HG02571 (cell line): ENCODE results near the gene CCDC90B.
"Not testable (repeated sequence)": the region's sequence is repeated elsewhere in the genome, so short reads cannot be mapped to it uniquely, and the experiment has no call there.

Experiments
- ATAC-seq: cut with Tn5 transposase; IDR thresholded peaks from one replicate; pipeline ENCODE4 v1.9.1; 2021; ENCODE audit warnings: mild to moderate bottlenecking, moderate library complexity; ENCODE audit not compliant: unreplicated experiment

Gene CCDC90B

DNA sequence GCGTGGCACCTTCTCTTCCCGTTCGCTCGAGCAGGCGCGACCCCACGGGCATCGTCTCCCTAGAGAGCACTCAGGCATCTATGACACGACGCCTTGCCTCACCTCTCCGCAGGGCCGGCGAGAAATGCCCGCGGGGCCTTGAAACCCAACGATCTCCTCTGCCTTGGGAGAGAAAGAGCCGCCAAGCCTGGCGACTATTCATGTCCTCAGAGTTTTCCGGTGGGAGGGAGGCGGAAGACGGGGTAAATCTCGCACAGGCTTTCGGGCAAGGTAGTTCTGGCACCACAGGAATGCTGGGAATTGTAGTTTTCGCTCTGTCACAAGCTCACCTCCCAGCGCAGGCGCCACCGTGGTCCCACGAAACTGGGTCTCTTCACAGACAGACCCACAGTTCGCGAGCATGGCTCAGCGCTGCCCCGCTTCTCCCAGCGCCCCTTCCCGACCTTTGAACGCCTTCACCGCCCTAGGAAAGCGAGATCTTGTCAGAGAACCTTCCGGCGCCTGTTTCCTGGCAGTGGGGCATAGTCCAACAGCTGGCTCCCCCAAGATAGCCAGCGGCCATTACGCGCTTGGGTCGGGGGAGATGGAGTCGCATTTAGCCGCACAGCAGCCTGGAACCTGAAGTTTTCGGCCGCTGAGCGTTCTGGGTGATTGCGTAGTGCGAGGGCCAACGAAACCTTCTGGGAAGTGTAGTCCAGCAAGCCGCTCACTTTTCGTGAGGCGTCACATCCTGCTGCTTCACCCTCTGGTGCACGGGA is at the start of gene CCDC90B:
CCDC90B (minus strand) TSS at position 597 of the 758 bp plus-strand sequence; CDS start at position 202, 395 bp downstream.
- ATAC-seq, result peak; percentile 90

GRCh38 chr11:83335446-83336070 is 49.4 kb upstream of the CCDC90B start:
- ATAC-seq, result no peak

DNA sequence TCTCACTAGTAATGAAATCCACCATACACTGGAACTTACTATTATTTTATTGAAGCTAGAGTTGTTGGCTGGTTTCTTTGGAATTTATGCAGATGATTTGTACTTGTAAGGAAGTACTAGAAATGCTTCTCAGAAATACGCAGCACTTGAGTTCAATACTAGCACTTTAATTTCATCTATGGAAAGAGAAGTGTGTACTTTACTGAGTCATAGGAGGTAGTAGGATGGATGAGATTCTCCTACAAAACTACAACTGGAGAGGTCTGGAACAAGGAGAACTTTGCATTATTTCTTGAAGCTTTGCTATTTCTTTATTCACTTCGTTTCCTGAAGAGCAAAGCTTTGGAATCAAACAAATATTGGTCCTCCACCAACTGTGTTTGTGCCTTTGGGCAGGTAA is 44.1 kb upstream of the CCDC90B start:
- ATAC-seq, result no peak

DNA sequence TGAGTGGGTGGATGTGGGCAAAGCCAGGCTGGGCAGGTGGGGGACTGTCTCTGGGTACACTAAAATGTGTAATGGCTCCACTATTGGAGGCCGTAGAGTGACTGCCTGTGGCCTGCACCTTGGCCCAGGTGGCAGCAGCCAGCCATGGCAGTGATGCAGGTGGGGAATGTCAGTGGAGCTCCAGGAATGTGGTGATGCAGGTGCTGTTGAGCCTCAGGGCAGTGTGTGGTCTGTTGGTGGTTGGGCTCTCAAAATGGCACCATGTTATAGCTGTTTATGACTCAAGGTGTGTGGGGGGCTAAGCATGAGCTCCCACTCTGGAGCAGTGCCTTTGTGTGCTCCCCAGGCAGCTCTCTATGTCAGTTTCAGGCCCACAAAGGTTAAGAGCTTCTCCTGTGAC is 40.2 kb upstream of the CCDC90B start:
- no peak for ATAC-seq

- no peak for ATAC-seq
Measured at GRCh38 chr11:83319346-83319745, 33.2 kb upstream of the CCDC90B start.

DNA sequence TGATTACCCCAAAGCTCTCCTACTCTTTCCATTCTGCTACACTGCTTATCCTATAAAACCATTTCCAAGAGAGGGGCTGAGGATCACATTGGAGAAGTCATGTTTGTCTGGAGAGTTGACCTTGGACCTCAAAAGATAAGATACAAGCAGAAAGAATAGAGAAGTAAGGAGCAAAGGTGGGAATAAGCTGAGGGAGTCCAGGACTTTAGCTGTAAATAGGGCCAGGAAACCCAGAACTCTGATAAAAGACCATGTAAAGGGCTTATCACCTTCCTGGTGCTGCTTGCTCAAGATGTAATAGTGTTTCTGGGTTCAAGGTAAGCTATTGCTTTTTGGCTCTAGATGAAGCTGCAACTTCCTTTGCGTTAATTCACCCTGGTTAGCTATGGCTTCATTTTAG is 32.8 kb upstream of the CCDC90B start:
- no peak for ATAC-seq

DNA sequence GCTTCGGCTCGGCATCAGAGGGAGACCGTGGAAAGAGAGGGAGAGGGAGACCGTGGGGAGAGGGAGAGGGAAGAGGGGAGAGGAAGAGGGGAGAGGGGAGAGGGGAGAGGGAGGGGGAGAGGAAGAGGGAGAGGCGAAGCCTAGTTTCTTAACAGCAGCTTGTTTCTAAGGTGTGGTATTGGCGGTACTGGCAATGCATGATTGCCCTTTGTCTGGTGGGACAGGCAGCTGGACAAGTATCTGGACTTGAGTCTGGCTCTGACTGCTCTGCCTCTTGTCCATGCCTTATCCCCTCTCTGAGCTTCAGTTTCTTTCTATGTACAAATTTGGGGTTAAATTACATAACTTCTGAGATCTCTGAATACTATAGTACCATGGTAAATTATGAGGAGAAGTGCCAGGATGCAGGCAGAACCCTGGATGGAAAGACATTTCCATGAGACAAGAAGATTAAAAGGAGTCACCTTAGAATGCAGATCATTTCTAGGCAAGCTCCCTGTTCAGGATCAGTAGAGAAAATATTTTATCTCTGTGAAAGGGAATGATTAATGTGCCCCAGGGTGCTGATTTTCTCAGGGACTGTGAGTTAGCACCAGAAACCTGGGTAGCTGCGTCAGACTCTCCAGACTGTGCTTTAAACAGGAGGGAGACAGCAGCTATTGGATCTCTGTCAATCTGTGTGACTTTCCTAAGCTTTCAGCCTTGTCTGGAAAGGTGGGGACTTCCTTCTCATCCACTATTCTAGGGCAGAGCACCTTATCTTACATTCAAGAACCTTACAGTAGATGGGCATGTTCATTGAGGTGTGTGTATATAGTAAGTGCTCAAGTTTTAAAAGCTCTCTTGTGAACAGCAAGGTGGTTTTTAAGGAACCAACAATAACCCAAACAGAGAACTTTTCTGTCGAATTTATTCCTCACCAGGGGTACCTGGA is 31.9 kb upstream of the CCDC90B start:
- ATAC-seq, result no peak

GRCh38 chr11:83316897-83317268 is 30.7 kb upstream of the CCDC90B start:
- ATAC-seq, result not testable (repeated sequence)

DNA sequence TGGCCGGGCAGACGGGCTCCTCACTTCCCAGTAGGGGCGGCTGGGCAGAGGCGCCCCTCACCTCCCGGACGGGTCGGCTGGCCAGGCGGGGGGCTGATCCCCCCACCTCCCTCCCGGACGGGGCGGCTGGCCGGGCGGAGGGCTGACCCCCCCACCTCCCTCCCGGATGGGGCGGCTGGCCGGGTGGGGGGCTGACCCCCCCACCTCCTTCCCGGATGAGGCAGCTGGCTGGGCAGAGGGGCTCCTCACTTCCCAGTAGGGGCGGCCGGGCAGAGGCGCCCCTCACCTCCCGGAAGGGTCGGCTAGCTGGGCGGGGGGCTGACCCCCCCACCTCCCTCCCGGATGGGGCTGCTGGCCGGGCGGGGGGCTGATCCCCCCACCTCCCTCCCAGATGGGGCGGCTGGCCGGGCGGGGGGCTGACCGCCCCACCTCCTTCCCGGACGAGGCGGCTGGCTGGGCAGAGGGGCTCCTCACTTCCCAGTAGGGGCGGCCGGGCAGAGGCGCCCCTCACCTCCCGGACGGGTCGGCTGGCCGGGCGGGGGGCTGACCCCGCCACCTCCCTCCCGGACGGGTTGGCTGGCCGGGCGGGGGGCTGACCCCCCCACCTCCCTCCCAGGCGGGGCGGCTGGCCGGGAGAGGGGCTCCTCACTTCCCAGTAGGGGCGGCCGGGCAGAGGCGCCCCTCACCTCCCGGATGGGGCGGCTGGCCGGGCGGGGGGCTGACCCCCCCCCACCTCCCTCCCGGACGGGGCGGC is 30.2 kb upstream of the CCDC90B start:
- not testable (repeated sequence) for ATAC-seq

DNA sequence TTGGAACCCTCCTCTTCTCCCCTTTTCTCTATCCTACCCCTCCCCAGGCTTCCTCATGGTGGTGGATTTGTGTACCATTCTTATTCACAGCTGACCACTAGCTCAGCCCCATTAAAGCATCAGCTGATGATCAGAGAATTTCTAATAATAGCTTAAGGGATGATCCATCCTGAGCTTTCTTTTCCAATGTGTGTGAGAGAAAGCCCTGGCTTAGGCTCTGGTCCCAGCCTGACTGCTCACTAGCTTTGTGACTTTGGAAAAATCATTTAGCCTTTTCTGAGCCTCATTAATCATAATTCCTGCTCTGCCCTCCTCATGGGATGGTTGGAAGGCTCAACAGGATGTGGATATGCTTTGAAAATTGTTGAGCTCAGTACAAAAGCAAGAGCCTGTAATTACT is 26.3 kb upstream of the CCDC90B start:
- ATAC-seq, result no peak

- ATAC-seq, result no peak
Measured at GRCh38 chr11:83311701-83312100, 25.5 kb upstream of the CCDC90B start.

DNA sequence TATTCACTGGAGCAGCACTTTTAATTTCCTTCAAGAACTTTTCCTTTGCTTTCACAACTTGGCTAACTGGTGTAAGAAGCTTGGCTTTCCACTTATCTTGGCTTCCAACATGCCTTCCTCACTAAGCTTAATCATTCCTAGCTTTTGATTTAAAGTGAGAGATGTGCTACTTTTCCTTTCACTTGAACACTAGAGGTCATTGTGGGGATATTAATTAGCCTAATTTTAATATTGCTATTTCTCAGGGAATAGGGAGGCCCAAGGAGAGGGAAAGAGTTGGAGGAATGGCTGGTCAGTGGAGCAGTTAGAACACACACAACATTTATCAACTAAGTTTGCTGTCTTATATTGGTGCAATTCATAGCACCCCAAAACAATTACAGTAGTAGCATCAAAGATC is 24.6 kb upstream of the CCDC90B start:
- no peak for ATAC-seq

- not testable (repeated sequence) for ATAC-seq
Measured at GRCh38 chr11:83308536-83308935, 22.4 kb upstream of the CCDC90B start.

GRCh38 chr11:83306200-83307080 is 20.3 kb upstream of the CCDC90B start:
- no peak for ATAC-seq

GRCh38 chr11:83303316-83303715 is 17.1 kb upstream of the CCDC90B start:
- no peak for ATAC-seq

DNA sequence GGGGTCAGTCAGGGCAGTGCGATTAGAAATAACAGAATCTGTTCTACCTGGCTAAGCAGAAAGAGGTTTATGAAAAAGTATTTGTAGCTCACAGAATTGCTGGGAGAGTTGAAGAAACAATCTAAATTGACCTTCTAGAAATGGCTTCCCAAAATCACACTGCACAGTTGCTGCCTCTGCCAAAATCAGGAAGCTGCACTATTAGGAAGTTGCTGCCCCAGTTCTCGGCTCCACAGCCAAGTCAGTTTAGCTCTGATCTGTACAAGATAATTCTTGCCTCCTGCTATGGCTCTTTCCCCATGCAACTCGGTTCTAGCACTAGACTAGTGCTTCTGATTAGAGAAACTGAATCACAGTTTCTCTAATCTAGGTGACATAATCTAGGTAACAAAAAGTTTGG is 16.0 kb upstream of the CCDC90B start:
- no peak for ATAC-seq

- no peak for ATAC-seq
Measured at GRCh38 chr11:83299681-83300080, 13.5 kb upstream of the CCDC90B start.

DNA sequence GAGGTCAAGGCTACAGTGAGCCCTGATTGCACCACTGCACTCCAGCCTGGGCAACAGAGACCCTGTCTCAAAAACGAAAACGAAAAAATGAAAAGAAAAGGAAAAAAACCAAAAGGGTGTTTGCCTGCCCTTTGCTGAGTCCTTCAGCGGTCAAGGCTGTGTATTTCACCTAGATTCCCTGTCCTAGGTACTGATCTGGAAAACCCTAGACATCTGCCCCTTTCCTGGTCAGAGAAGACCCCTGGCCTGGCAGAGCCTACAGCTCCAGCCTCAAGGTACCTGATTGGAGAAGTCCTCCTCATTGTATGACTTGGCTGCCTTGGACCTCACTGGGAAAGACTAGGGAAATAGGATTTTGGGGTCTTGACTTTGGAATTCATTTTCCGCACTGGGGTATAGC is 8.0 kb upstream of the CCDC90B start:
- ATAC-seq, result no peak

- no peak for ATAC-seq
Measured at GRCh38 chr11:83293457-83293774, 7.2 kb upstream of the CCDC90B start.
